Anterior cingulate cortex (tissue), 58 donors: ENCODE measurements around the gene MCC.

Experiments
- DNase-seq, 58 donors: peaks; one replicate each; lab custom pipeline; 2025; lab: John Stamatoyannopoulos, UW

MCC gene

DNA sequence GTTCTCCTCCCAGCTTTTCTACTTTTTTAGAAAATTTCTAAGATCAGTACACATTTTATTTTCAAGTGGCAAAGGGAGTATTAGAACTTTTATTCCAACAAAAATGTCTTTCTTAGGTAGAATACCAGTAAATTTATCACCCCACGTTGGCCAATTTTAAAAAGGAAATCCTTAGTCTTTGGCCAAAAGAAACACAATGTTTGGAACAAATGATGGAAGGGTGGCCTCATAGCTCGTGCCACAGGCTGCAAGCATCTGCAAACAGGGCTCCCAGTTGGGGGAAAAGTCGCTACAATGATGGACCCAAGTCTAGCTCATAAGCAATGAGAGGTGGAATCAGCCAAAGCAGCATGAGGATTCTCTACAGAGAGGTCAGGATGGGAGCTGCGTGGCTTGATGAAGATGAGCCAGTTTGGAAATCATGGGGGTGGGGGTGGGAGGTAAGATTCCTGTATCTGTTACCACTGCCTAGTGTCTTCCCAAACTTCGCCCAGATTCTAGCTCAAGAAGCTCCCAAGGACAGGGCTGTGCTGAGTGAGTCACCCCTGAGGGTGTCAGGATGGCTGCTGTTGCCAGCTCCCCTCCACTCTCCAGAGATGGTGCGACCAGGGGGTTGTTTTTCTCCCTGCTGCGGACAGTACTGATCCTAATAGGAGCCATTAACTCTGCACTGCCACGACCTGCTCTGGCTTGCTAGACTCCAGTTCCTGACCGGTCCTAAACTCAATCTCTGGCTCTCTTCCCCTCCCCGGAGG, 436.0 kb downstream of the MCC start:
- no peak for DNase-seq

DNA sequence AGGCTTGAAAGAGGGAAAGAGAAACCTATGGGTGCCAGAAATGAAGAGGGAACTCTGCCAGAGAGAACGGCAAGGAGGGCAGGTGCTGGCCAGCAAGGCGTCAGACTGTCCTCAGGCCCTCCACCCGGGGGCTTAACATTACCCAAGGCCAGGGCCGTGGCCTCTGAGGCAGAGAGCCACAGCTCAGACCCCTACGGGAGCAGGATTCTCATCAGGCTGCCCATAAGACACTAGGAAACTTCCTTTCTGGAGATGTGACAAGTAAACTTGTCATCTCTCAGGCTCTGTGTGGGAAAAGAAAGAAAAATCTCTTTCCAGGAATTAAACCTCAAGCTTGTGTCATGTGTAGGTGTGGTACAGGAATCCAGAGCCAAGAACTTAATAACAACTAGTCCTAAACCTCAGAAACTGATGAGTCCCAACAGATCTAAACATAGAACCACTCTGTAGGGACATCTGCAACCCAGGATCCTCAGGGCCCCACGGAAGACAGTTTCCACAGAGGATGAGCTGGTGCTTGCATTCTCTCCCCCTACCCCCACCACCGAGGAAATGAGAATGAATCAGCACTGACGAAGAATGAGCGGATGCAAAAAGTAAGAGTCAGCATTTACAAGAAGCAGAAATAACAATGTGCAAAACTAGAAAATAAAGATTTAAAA, 437.4 kb downstream of the MCC start:
- peak in 14 of 58 donors; percentile 10 to 37 (median 26) for DNase-seq

DNA sequence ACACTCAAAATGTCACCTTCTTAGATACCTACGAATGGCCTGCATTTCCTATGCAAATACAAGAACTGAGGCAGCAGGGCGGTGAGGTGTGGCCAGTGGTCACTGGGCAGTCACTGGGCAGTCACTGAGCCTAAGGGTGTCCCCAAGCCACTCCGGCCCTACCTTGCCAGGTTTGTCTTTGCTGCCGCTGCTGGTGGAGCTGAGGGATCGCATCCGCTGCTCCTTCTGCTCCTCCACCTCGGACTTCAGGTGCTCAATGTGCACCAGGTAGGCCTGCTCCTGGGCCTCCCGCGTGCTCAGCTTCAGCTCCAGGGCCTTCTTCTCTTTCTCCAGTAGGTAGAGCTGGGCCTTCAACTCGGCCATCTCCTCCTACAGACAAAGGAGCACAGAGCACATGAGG, 439.3 kb downstream of the MCC start:
- no peak for DNase-seq

DNA sequence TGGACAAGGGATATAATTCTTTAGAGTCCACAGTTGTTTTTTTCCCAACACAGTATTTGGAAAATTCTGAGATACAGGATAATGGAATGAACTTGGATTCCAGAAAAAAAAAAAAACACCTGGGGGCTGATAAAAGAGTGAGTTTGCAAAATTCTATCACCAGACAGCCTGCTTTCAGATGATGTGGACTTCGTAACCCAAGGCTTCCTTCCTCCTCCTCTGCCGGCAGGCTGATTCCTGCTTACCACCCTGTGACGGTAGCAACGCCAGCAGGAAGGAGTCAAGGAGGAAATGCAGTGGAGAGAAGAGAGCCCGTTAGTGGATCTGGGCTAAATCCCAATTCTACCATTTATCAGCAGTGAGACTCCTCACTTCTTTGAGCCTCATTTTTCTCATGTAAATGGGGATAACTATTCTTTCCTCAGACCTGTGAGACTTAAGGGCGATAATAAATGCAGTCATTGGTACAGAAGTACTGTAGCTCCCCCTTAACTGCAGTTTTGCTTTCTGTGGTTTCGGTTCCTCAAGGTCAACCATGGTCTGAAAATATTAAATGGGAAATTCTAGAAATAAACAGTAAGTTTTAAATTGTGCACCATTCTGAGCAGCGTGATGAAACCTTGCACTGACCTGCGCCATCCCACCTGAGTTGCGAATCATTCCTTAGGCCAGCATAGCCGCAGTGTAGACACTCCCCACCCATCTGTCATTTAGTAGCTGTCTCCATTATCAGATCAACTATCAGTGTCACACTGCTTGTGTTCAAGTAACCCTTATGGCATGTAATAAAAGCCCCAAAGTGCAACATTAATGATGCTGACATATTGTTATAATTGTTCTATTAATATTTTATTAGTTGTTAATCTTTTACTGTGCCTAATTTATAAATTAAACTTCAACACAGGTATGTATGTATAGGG, 440.3 kb downstream of the MCC start:
- peak in 7 of 58 donors; percentile 1 to 28 (median 18) for DNase-seq

DNA sequence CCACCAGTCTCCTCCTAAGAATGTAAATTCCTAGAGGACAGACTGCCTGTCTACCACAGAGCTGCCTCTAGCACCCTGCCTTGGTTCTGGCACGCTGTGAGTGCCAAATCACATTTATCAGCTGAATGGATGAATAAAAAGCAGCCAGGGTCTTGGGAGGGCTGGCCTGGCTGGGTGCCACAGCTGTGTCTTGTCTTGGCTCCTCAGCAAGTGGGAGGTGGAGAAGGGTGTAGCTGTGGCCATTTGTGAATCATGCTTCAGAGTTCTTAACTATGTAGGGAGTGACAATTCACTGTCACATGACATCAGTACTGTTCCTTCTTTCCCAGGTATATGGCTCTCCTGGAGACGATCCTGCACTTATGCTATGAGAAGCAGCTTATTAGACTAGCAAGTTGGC, 441.0 kb downstream of the MCC start:
- DNase-seq = peak in 1 of 58 donors; percentile 32

DNA sequence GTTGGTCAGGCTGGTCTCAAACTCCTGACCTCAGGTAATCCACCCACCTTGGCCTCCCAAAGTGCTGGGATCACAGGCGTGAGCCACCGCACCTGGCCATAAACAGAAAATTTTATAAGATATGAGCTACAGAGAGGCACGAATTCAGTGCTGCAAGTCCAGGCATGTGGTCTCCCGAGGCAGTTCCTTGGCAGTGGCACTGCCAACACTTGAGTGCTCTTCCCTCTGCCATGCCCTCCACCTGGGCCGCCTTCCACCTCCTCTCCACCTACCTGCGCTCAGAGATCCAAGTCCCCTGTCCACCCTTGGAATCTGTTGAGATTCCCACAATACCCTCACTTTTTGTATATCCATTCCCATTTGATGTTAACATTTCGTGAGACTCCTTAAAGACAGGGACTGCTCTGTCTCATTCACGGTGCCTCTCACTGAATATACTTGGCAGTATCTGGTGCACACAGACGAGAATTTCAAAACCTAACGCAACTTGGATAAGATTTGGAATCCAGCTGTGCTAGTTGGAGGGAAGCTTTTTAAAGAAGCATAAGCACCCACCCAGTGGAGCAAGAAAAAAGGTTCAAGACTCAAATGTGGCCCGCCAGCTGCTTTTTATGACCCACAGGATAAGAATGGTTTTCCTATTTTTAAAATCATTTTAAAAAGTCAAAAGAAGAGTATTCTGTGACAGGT, 443.3 kb downstream of the MCC start:
- DNase-seq = no peak

DNA sequence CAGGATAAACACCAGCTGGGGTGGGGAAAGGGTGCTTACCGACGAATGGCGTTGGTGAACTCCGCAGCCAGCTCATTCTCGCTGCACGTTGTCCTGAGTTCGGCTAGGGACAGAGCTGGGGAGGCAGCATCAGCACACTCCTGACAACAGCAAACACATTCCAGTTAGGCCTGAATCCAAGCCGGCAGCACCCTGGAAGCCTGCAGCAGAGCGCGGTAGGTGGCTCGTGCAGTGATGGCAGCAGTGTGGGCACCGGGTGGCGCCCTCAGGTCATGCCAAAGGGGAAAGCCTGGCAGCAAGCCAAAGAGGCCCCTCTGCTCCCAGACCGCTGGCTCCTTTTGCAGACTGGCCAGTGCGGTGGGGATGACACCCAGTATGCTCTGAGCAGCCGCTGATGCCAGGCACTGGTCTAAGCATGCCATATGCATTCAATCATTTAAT, 444.7 kb downstream of the MCC start:
- DNase-seq = peak in 16 of 58 donors; percentile 11 to 66 (median 24)

DNA sequence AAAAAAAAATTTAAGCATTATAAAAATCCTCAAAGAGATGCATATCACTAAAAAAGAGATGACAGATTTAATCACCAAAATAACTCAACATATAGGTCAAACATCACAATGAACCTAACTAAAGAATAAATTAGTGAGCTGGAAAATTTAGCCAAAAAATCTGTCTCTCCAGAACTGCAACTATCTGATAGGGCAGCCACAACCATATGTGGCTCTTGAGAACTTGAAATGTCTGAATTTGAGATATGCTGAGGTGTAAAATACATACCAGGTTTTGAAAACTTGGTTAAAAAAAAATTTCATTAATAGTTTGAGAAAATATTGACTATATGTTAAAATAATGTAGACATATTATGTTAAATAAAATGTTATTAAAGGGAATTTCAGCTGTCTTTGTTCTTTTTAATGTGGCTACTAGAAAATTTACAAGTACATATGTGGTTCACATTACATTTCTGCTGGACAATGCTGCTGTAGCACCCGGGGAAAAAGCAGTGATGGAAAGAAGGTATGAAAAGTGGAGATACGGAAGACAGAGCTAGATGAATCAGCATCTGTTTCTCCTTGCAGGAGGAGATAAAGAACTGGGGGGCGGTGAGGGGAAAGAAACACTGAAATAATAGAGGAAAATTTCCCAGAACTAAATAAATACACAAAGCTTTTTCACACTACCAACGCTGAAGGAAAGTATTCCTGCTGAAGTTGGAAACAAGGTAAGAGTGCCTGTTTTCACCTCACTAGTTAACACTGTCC, 445.6 kb downstream of the MCC start:
- DNase-seq = no peak

DNA sequence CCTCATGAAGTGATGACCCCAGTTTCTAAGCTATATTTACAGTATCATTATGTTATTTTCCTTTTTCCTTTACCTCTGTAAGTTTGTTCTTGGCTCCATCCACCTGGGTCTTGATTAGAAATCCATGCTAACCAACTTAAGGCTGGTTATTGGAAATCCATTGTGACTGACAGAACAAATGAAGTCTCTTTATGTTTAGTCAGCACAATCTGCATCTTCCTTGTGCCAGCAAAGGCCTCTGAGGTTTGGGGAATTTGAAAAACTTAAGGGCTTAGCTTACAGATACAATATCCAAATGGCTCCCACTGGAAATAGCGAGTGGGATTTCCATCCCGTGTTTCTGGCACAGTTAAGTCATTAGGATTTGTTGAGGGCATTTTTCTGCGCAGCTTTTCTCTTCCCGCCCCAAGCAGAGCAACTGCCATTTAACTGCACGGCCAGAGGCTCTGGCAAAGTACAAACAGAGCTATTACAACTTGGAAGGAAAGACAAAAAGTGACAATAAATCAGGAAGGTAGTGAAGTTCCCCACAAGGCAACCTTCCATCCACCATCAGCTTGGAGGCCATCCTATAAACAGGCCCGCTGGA, 447.5 kb downstream of the MCC start:
- no peak for DNase-seq

DNA sequence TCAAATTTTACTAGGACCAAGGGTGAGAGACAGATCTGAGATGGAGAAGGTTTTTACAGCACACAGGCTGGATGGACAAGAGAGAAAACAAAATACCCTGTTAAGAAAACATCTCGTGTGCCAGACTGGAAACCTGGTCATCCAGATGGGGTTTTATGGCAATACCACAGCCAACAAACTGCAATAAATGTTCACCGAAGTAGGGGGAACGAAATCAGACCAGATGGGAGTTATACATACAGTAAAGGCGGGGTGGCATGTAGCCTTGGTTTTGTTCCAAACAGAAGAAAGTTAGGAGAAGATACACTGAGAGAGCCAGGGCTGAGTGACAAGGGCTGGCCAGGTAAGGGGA, 448.3 kb downstream of the MCC start:
- DNase-seq = no peak

DNA sequence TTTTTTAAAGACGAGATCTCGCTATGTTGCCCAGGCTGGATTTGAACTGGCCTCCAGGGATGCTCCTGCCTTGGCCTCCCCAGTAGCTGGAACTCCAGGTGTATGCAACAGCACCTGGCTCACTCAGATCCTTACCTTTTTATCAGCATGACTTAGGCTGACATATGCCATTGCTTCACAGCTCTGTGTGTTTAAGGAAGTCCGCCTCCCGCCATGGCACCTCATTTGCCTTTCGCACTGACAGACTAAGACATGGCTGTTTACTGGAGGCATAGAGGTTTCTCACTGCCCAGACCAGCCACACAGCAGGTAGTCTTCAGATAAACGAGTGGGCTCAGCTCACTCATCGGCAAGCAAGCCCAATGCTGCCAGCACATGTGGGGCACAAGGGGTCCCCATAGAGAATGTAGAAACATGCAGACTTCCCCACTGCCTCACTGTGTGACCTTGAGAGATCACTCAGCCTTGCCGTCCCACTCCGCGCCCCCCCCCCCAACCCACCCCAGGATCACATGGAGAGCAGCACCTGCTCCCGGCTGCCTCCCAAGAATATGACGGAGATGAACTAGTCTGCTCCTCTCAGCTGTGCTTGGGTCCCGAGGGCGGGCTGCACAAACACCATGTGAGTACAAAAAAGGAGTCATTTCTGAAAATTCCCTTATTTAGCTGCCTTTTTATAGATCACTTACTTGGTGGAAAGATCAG, 448.9 kb downstream of the MCC start:
- peak in 3 of 58 donors; percentile 5 to 18 (median 18) for DNase-seq

DNA sequence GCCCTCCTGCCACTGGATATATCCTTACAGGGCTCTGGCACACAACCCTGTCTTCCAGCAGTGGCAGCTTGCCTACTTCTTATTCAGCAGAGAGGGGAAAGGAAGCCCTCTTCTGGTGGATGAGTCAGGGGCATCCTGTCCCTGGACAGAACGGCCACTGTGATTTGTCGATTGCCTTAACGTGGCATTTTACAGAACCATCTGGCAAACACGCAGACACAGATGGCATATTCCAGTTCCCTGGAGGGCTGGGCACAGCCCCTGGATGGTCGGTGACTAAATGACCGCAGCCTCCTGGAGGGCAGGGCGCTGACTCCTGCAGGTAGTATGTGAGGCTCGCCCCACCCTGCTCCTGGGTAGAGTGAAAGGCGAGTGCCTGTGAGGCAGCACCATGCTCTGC, 449.5 kb downstream of the MCC start:
- DNase-seq = no peak

DNA sequence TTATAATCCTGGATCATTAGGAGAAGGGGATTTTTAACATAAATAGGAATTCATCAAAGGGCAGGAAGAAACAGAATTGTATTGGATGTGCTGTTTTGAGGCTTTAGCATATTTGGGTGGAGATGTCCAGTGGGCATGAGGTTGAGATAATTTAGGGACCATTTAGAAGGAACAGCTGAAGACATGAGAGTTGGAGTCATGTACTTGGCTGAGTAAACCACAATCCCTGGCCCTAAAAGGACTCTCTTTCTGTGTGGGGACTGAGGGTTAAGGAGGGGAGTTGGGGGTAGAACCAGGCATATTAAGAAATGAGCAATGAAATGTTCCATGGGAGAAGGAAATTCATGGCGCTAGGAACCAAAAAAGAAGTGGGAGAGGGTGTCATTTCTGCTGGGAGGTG, 450.1 kb downstream of the MCC start:
- no peak for DNase-seq

DNA sequence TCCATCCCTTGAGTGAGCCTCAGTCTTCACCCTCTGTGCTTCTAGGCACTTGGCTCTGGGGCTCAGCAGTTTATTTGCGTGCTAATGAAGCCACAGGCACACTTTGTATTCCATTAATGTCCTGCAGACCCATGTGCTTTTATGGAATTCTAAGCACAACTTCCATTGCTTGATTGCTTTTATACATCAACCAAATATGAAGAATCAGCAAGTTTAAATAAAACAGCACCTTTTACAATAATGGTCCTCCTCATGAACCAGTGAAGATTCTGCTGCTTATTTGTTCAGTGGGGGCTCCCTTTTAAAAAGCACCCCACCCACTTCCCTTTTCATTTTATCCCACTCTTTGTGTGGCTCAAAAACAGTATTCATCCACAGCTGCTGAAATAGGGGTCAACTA, 451.4 kb downstream of the MCC start:
- peak in 1 of 58 donors; percentile 19 for DNase-seq

DNA sequence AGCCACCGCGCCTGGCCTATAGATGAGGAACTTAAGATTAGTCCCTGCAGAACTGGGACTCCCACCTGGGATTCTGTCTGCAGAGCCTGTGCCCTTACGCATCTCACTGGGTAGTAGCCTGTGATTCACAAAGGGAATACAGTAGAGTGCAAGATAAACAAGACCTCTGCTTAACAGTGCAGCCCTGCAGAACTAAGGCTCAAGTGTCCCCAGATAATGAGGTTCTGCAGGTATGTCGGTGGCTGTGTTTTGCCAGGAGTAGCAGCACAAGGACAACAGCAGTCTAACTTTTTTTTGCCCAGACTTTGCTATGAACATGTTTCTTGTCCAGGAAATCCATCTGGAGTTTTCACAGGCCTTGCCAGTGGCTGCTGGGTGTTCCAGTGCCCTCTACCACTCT, 451.9 kb downstream of the MCC start:
- DNase-seq = no peak

DNA sequence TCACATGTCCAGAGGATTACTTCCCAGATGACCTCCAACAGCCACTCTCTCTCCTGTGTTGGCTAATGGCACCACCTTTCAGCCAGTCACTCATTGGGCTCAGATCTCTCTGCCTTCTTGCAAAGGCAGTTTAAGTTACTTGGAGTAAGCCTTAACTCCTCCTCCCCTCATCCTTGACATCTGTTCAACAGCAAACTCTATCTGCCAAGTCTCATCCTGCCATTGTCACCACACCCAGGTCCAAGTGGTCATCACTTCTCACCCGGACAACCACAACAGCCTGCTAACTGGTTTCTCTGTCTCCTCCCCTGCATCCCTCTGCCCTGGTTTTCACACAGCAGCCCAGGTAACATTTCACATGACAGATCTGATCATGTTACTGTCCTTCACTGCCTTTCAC, 453.2 kb downstream of the MCC start:
- no peak for DNase-seq

DNA sequence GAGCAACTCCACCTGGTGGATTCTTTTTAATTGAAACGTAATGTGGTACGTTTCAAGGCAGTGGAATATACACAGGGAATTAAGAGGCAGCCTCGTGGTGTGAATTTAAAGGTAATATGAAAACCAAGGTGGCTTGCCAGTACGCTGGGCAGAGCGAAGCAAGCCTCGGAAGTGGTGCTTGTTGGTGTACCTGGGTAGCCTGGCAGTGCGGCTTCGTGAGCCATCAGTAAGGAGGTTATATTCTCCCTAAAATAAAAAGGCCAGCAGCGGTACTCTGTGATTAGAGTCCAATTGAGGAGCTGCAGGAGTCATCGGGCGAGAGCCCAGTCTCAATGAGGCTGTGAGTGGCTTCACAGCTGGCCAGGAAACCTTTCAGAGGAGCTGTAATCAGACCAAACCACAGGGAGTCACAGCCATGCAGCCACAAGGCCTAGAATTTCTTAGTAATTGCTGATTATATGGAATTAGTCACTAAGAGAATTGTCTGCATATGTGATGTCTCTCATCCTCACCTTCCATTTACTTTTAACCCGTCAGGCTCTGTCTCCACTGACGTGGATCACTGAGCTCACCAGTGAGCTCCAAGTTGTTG, 454.0 kb downstream of the MCC start:
- no peak for DNase-seq

DNA sequence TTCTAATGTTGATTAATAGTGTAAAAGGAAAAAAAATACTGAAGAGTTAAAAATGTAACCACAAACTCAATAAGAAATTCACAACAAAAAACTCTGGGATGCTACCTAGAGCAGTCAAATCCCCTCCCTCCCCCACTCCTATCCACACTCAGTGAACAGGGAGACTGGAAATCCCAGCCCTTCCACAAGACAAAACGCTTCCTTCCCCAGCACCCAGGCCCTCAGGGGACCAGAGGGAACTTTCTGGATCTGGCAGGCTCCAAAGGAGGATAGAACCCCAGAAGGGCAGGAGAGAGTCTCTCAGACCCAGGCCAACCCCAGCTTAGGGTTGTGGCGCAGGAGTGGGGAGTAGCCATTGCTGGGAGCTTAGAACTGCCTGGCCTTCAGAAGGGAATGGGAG, 456.7 kb downstream of the MCC start:
- no peak for DNase-seq
